OCI-LY1 (cell line): Measurements from ENCODE around the gene DCBLD2.

ENCODE experiments used
- EZH2 ChIP-seq: fragments of 200-600 bp; sonication (generic), shearing (Covaris generic); IDR thresholded peaks from 2 replicates; pipeline ENCODE4 v1.8.0; 2017; ENCODE audit warnings: borderline replicate concordance, mixed run types, mild to moderate bottlenecking, antibody characterized with exemption, low read length, moderate library complexity, mixed read lengths
- TF ChIP-seq, protein P1 (sequence below): fragments of 200-600 bp; sonication (generic), shearing (Covaris generic); IDR thresholded peaks from 2 replicates; pipeline ENCODE4 v1.5.1; 2017; ENCODE audit warnings: mild to moderate bottlenecking, antibody characterized with exemption, low read length, moderate library complexity, mixed read lengths

DNA sequence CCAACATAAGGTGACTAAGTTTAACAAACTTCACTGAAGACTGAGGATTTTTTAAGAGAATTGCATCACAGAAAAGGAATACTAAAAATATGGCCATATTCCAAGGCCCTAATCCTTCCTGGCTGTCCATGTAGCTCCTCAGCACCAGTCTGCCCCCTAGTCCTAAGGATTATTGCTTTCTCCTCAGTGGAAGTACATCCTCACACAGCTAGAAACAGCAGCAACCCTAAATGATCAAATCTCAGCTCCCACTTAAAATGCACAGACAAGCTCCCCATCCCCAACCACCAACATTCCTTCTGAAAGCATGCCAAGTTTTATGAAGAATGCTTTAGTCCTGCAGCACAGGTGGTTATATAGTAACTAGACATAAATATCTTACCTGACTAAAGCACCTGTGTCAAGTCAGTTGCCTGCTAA, 123.7 kb downstream of the DCBLD2 start:
- TF ChIP-seq, protein P1, sequence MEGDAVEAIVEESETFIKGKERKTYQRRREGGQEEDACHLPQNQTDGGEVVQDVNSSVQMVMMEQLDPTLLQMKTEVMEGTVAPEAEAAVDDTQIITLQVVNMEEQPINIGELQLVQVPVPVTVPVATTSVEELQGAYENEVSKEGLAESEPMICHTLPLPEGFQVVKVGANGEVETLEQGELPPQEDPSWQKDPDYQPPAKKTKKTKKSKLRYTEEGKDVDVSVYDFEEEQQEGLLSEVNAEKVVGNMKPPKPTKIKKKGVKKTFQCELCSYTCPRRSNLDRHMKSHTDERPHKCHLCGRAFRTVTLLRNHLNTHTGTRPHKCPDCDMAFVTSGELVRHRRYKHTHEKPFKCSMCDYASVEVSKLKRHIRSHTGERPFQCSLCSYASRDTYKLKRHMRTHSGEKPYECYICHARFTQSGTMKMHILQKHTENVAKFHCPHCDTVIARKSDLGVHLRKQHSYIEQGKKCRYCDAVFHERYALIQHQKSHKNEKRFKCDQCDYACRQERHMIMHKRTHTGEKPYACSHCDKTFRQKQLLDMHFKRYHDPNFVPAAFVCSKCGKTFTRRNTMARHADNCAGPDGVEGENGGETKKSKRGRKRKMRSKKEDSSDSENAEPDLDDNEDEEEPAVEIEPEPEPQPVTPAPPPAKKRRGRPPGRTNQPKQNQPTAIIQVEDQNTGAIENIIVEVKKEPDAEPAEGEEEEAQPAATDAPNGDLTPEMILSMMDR: no peak
- no peak for TF ChIP-seq EZH2
